ENCODE measurements around the gene SH2D4B. TPM values are rescaled to one million over a fixed set of nuclear protein-coding genes. Genes with fewer than 3 reads are reported as not detected.

SH2D4B gene
- total and polyA plus RNA-seq, 10 of the 15 experiments (the other 5 are each of a cell fraction or from before 2014, with no cell fraction given) = 0.04 to 0.21 (median 0.13) TPM; not detected in 5

DNA sequence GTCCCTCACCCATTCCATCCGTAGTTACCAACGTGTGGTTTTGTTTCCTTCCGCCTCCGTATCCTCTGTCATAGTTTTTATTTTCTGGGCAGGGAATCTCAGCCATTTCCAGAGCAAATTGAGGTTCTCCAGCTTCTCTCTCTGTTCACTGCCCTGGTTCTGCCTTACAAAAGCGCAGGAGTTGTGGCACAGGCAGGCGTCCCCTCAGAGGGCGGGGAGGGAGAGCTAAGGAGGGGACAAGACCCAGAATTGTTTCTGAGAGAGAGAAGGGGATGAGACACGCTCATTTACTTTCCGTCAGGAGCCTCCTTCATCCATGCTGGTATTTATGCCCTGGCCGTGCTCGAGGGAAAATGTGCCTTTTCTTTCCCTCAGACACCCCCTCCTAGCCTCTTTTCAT, 71.0 kb downstream of the SH2D4B start:
- Histone ChIP-seq H3K27me3 (replicated peaks in 1 of 2; ENCODE audit: control insufficient read depth in 2 of 2, insufficient read depth in 2 of 2, low read length in 1 of 2) (no peaks in the 10 kb centered on the region; a peak in 1 of 4 replicates), H2AFZ (ENCODE audit: control insufficient read depth, low read depth, low read length) (no peak overlapping the region), H3K36me3 (ENCODE audit: control insufficient read depth in 2 of 2, insufficient read depth in 2 of 2, low read length in 1 of 2) (no peaks in the 10 kb centered on the region), H3K9ac (ENCODE audit: control insufficient read depth, insufficient read depth, low read length) (no peak overlapping the region), H3K4me2 (ENCODE audit: control insufficient read depth, insufficient read depth) (no peak overlapping the region), H3K4me1 (ENCODE audit: control insufficient read depth, insufficient read depth, low read length) (no peaks in the 10 kb centered on the region), H3K79me2 (ENCODE audit: control insufficient read depth, insufficient read depth, low read length) (no peaks in the 10 kb centered on the region), H4K20me1 (ENCODE audit: control insufficient read depth, insufficient read depth) (no peaks in the 10 kb centered on the region), H3K27ac (ENCODE audit: control insufficient read depth, insufficient read depth) (no peak overlapping the region), H3K4me3 (no peak overlapping the region), H3K9me3 (replicated peaks; ENCODE audit: control insufficient read depth, insufficient read depth, low read length) (no peaks in the 10 kb centered on the region)
- WGBS (ENCODE audit: insufficient coverage, insufficient replicate concordance, low lambda C conversion rate, missing lambda C conversion rate) = 63% methylated on average over 11 of the region's 11 CpGs
- DNase-seq (ENCODE audit: low read depth, low spot score) (no peak), ATAC-seq (no peak), FAIRE-seq (no peak)
- in situ Hi-C loops (cut with MboI) = no loop called here
- TF ChIP-seq SRF (IDR thresholded peaks at IDR 0.05; ENCODE audit: low read depth in 2 of 2, low read length in 2 of 2) (no peak), RUNX3 (IDR thresholded peaks at IDR 0.05; ENCODE audit: low read length) (no peak), CHD4 (IDR thresholded peaks at IDR 0.05) (no peak)
- POLR2A ChIA-PET = no interaction called here
- no TSS peak for BruUV-seq (replicated peaks)
- SMC1A ChIA-PET (ENCODE audit: uncharacterized antibody, unreplicated experiment) = no interaction called here
- RAD21 ChIA-PET (ENCODE audit: unreplicated experiment) = no interaction called here
- intact Hi-C loops (cut with micrococcal nuclease; ENCODE audit: unreplicated experiment) = no loop called here
- CTCF ChIA-PET = no interaction called here

DNA sequence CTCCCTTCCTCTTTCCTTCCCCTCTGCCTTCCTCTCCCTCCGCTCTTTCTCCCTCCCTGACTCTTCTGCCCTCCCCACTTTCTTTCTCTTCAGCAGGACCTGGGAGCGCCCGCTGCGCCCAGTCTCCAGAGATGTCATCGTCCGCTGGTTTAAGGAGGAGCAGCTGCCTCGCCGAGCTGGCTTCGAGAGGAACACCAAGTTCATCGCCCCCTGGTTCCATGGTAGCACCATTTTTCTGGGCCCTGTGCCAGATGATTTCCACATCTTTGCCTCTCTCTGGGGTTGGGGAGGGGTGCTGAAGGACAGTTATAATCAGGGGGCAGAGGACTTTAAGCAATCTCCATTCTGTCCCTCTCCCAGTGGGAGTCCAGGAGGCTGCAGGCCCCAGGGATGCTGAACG, 71.6 kb downstream of the SH2D4B start:
- in situ Hi-C loops (cut with MboI) (no loop called here), intact Hi-C loops (cut with micrococcal nuclease; ENCODE audit: unreplicated experiment) (no loop called here)
- ATAC-seq = no peak
- ChIA-PET SMC1A (ENCODE audit: uncharacterized antibody, unreplicated experiment) (no interaction called here), CTCF (no interaction called here), POLR2A (no interaction called here), RAD21 (ENCODE audit: unreplicated experiment) (no interaction called here)
- no peaks in the 10 kb centered on the region for H3K9me3 ChIP-seq (replicated peaks; ENCODE audit: control insufficient read depth, insufficient read depth, low read length)
- TF ChIP-seq, protein P1, sequence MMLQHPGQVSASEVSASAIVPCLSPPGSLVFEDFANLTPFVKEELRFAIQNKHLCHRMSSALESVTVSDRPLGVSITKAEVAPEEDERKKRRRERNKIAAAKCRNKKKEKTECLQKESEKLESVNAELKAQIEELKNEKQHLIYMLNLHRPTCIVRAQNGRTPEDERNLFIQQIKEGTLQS (IDR thresholded peaks at IDR 0.05; ENCODE audit: borderline replicate concordance, extremely low read depth, low read depth, low read length) = no peak
- TF ChIP-seq, protein P2, sequence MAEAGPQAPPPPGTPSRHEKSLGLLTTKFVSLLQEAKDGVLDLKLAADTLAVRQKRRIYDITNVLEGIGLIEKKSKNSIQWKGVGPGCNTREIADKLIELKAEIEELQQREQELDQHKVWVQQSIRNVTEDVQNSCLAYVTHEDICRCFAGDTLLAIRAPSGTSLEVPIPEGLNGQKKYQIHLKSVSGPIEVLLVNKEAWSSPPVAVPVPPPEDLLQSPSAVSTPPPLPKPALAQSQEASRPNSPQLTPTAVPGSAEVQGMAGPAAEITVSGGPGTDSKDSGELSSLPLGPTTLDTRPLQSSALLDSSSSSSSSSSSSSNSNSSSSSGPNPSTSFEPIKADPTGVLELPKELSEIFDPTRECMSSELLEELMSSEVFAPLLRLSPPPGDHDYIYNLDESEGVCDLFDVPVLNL (IDR thresholded peaks at IDR 0.05; ENCODE audit: low read depth, low read length) = no peak
- TF ChIP-seq ATF7 (IDR thresholded peaks at IDR 0.05; ENCODE audit: low read depth) (no peak), FOS (IDR thresholded peaks at IDR 0.05; ENCODE audit: borderline replicate concordance, extremely low read depth, insufficient read length) (no peak), CHD2 (IDR thresholded peaks at IDR 0.05; ENCODE audit: borderline replicate concordance, low read depth, low read length) (no peak), TCF3 (IDR thresholded peaks at IDR 0.05; ENCODE audit: borderline replicate concordance, insufficient read depth, low read depth, low read length) (no peak), NFIC (IDR thresholded peaks at IDR 0.05; ENCODE audit: low read depth, low read length) (no peak), STAT1 (conservative IDR thresholded peaks at IDR 0.05) (no peak), SRF (IDR thresholded peaks at IDR 0.05; ENCODE audit: low read depth in 2 of 2, low read length in 2 of 2) (no peak)
- TF ChIP-seq, protein P3, sequence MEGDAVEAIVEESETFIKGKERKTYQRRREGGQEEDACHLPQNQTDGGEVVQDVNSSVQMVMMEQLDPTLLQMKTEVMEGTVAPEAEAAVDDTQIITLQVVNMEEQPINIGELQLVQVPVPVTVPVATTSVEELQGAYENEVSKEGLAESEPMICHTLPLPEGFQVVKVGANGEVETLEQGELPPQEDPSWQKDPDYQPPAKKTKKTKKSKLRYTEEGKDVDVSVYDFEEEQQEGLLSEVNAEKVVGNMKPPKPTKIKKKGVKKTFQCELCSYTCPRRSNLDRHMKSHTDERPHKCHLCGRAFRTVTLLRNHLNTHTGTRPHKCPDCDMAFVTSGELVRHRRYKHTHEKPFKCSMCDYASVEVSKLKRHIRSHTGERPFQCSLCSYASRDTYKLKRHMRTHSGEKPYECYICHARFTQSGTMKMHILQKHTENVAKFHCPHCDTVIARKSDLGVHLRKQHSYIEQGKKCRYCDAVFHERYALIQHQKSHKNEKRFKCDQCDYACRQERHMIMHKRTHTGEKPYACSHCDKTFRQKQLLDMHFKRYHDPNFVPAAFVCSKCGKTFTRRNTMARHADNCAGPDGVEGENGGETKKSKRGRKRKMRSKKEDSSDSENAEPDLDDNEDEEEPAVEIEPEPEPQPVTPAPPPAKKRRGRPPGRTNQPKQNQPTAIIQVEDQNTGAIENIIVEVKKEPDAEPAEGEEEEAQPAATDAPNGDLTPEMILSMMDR (IDR thresholded peaks at IDR 0.05 in 2 of 3, conservative IDR thresholded peaks at IDR 0.05 in 1 of 3; ENCODE audit: control insufficient read depth in 2 of 3, extremely low read depth in 1 of 3, insufficient read depth in 1 of 3, low read depth in 3 of 3, low read length in 3 of 3) = no peak
- H3K4me3 ChIP-seq = no peak overlapping the region
- H3K36me3 ChIP-seq (ENCODE audit: control insufficient read depth in 2 of 2, insufficient read depth in 2 of 2, low read length in 1 of 2) = no peaks in the 10 kb centered on the region
- H3K79me2 ChIP-seq (ENCODE audit: control insufficient read depth, insufficient read depth, low read length) = no peaks in the 10 kb centered on the region
- no peak overlapping the region for H3K27ac ChIP-seq (ENCODE audit: control insufficient read depth, insufficient read depth)
- no peaks in the 10 kb centered on the region; a peak in 1 of 4 replicates for H3K27me3 ChIP-seq (replicated peaks in 1 of 2; ENCODE audit: control insufficient read depth in 2 of 2, insufficient read depth in 2 of 2, low read length in 1 of 2)
- H3K4me1 ChIP-seq (ENCODE audit: control insufficient read depth, insufficient read depth, low read length) = no peaks in the 10 kb centered on the region
- no peak for FAIRE-seq
- no peak overlapping the region for H3K9ac ChIP-seq (ENCODE audit: control insufficient read depth, insufficient read depth, low read length)
- H2AFZ ChIP-seq (ENCODE audit: control insufficient read depth, low read depth, low read length) = no peak overlapping the region
- DNase-seq (ENCODE audit: low read depth, low spot score) = no peak
- H4K20me1 ChIP-seq (ENCODE audit: control insufficient read depth, insufficient read depth) = no peaks in the 10 kb centered on the region
- 76% methylated on average over 11 of the region's 11 CpGs for WGBS (ENCODE audit: insufficient coverage, insufficient replicate concordance, low lambda C conversion rate, missing lambda C conversion rate)
- no TSS peak for BruUV-seq (replicated peaks)
- H3K4me2 ChIP-seq (ENCODE audit: control insufficient read depth, insufficient read depth) = no peak overlapping the region
